ENCODE results near the gene MBD5.

MBD5 gene

DNA sequence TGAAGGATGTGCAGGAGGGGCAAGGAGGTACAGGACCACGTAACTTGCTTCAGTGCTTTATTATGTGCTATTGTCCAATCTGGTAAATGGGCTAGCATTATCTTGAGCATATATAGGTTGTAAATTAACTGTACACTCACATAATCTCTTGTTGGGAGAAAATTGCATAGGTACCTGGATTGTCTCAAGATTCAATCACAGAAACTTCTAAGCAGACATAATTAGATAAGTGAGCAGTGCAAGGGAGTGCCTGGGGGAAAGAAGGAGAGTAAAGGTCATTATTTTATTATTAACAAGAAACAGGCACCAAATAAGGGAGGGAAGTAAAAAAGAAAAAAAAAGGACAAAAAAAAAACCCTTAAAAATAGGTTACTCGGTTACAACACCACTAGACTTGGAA, 186.2 kb downstream of the MBD5 start:
- TF ChIP-seq, protein P1, sequence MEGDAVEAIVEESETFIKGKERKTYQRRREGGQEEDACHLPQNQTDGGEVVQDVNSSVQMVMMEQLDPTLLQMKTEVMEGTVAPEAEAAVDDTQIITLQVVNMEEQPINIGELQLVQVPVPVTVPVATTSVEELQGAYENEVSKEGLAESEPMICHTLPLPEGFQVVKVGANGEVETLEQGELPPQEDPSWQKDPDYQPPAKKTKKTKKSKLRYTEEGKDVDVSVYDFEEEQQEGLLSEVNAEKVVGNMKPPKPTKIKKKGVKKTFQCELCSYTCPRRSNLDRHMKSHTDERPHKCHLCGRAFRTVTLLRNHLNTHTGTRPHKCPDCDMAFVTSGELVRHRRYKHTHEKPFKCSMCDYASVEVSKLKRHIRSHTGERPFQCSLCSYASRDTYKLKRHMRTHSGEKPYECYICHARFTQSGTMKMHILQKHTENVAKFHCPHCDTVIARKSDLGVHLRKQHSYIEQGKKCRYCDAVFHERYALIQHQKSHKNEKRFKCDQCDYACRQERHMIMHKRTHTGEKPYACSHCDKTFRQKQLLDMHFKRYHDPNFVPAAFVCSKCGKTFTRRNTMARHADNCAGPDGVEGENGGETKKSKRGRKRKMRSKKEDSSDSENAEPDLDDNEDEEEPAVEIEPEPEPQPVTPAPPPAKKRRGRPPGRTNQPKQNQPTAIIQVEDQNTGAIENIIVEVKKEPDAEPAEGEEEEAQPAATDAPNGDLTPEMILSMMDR (IDR thresholded peaks at IDR 0.05; ENCODE audit: extremely low read depth, missing control alignments) = no peak
- no peak for DNase-seq (ENCODE audit: low spot score)

DNA sequence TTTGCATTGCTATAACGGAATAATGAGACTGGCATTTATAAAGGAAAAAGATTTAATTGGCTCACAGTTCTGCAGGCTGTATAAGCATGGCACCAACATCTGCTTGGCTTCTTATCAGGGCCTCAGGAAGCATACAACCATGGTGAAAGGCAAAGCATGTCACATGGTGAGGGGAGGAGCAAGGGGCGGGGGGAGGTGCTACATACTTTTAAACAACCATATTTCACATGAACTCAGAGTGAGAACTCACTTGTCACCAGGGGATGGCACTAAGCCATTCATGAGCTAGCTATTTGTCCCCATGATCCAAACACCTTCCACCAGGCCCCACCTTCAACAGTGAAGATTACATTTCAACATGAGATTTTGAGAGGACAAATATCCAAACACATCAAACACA, 188.7 kb downstream of the MBD5 start:
- TF ChIP-seq, protein P1 (IDR thresholded peaks at IDR 0.05; ENCODE audit: extremely low read depth, missing control alignments) = no peak
- DNase-seq (ENCODE audit: low spot score) = no peak

DNA sequence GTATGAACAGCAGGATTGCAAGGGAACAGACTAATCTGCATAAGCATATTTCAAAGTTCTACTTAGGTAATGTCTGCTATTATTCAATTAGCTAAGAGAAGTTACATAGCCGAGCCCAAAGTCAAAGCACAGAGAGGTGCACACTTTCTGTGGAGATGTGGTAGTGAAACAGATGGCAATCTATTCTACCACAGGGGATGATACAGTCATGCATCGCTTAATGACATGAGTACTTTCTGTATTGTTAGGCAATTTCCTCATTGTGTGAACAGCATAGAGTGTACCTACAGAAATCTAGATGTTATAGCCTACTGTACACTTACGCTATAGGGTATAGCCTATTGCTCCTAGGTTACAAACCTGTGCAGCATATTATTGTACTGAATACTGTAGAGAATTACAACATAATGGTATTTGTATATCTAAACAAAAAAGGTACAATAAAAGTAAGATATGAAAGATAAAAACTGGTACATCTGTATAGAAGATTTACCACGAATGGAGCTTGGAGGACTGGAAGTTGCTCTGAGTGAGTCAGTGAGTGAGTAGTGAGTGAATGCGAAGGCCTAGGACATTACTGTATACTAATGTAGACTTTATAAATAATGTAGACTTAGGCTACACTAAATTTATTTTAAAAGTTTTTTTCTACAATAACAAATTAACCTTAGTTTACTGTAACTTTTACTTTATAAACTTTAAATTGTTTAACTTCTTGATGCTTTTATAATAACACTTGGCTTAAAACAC, 197.6 kb downstream of the MBD5 start:
- TF ChIP-seq, protein P1 (IDR thresholded peaks at IDR 0.05; ENCODE audit: extremely low read depth, missing control alignments) = no peak
- DNase-seq (ENCODE audit: low spot score) = no peak

DNA sequence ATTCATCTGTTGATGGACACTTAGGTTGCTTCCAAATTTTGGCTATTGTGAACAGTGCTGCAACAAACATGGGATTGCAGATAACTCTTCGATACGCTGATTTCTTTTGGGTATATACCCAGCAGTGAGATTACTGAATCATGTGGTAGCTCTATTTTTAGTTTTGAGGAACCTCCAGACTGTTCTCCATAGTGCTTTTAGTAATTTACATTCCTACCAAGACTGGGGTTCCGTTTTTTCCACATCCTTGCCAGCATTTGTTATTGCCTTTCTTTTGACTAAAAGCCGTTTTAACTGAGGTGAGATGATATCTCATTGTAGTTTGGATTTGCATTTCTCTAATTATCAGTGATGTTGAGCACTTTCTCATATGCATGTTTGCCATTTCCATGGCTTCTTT, 200.3 kb downstream of the MBD5 start:
- TF ChIP-seq, protein P1 (IDR thresholded peaks at IDR 0.05; ENCODE audit: extremely low read depth, missing control alignments) = no peak

DNA sequence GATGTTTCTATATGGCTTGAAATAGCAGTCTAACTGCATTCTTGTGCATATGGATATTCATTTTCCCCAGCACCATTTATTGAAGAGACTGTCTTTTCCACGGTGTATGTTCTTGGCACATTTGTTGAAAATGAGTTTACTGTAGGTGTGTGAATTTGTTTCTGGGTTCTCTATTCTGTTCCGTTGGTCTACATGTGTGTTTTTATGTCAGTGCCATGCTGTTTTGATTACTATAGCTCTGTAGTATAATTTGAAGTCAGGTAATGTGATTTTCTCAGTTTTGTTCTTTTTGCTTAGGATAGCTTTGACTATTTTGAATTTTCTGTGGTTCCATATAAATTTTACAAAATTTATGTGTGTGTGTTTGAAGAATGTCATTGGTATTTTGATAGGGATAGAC, 201.0 kb downstream of the MBD5 start:
- TF ChIP-seq, protein P1 (IDR thresholded peaks at IDR 0.05; ENCODE audit: extremely low read depth, missing control alignments) = no peak
- no peak for DNase-seq (ENCODE audit: low spot score)

More for the DNA sequence above, 200.3 kb downstream of the MBD5 start:
- DNase-seq (ENCODE audit: low spot score) = no peak

DNA sequence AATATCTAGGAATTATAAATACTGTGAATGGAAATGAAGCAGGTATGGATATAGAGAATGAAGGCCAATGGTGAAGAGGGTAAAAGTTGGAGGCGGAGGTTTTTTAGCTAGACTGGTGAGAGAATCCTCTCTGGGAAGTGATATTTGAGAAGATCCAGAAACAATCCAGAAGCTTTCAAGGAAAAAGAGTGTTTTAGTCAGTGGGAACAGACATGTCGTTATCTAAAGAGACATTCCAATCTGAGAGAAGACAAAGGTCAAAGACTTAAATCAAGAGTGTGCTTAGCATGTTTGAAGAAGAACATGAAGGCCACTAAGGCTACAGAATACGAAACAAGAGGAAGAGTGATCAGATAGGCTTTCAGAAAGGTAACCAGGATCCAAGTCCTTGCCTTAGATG, 211.0 kb downstream of the MBD5 start:
- TF ChIP-seq, protein P1 (IDR thresholded peaks at IDR 0.05; ENCODE audit: extremely low read depth, missing control alignments) = no peak
- DNase-seq (ENCODE audit: low spot score) = no peak

DNA sequence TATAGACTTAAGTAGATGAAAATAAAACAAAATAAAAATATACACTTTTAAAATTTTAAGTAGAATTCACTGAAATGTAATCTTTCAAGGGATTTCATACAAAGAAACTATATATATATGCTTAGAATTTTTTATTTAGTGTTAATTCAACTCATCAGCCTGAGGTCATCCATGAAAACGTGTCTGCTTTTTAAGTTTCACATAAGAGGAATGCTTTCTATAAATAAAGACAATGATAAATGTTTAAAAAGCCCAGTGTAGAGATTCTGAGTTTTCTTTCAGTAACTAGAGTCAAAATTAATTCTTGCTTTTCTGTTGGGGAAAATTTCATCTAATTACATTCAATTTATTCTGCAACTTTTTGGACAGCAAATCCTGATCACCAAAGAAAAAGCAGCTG, 213.3 kb downstream of the MBD5 start:
- DNase-seq (ENCODE audit: low spot score) = no peak
- TF ChIP-seq, protein P1 (IDR thresholded peaks at IDR 0.05; ENCODE audit: extremely low read depth, missing control alignments) = no peak

All from GM20000 (cell line).